Colonic mucosa (tissue), 4 donors: ENCODE data around the gene LARP4B. TPM values are rescaled to one million over a fixed set of nuclear protein-coding genes. Genes with fewer than 3 reads are reported as not detected.

Experiments used
- DNase-seq: peaks from one replicate; pipeline ENCODE4 v3.0.0-alpha.2; 2020
- H3K27ac ChIP-seq: fragments of 200-600 bp; one replicate; pipeline ENCODE4 v1.8.0; 2021
- H3K27me3 ChIP-seq: fragments of 200-600 bp; one replicate; pipeline ENCODE4 v1.8.0; 2021
- H3K36me3 ChIP-seq: fragments of 200-600 bp; one replicate; pipeline ENCODE4 v1.8.0; 2021
- H3K4me1 ChIP-seq: fragments of 200-600 bp; one replicate; pipeline ENCODE4 v1.8.0; 2021; ENCODE audit warnings: mild to moderate bottlenecking
- H3K4me3 ChIP-seq: fragments of 200-600 bp; one replicate; pipeline ENCODE4 v1.8.0; 2021
- H3K9ac ChIP-seq, 2 donors: one replicate each; pipeline ENCODE4 v1.7.0; 2013; ENCODE audit warnings: control low read depth in 2 of 2, low read depth in 2 of 2, low read length in 2 of 2
- H3K9me3 ChIP-seq: fragments of 200-600 bp; one replicate; pipeline ENCODE4 v1.8.0; 2021
- CTCF ChIP-seq: fragments of 200-600 bp; IDR thresholded peaks from one replicate; pipeline ENCODE4 v1.8.0; 2022; ENCODE audit warnings: antibody characterized with exemption, mild to moderate bottlenecking
- intact Hi-C: fragments of 100-400 bp; cut with DNase I; formaldehyde crosslinking; loops from one replicate; pipeline ENCODE4 v1.14.1; 2022
- total RNA-seq, 2 donors: library from RNA; stranded (reverse); fragmentation: NEBNext Ultra II Directional in 1 of 2; extraction: Animal tissue kit (Norgen Biotek cat#: 25700) in 1 of 2; gene quantifications; one replicate each; pipeline ENCODE4 v1.2.1, GENCODE V29; 2021
- donor health status: healthy.
- donor health status: DM: no; HTN: no; CAD: no.
- donor health status: DM: no; HTN: no; CAD: no.

Gene LARP4B
- total RNA-seq, 2 donors from 2014 or later, result 129 to 136 TPM

- H3K9ac ChIP-seq, result no peak overlapping the region
- intact Hi-C loops, result no loop called here
- H3K27me3 ChIP-seq, result no peaks in the 10 kb centered on the region
- no peak overlapping the region for H3K27ac ChIP-seq
- no peak for TF ChIP-seq CTCF
- no peak for DNase-seq
- no peaks in the 10 kb centered on the region for H3K36me3 ChIP-seq
- H3K4me3 ChIP-seq, result no peak overlapping the region
- H3K4me1 ChIP-seq, result no peaks in the 10 kb centered on the region
- H3K9me3 ChIP-seq, result no peaks in the 10 kb centered on the region
Measured at GRCh38 chr10:947881-948280, 16.4 kb upstream of the LARP4B start.

- Histone ChIP-seq H3K9ac (no peak overlapping the region), H3K9me3 (no peaks in the 10 kb centered on the region), H3K27ac (no peak overlapping the region), H3K27me3 (no peaks in the 10 kb centered on the region), H3K4me3 (no peak overlapping the region), H3K4me1 (no peaks in the 10 kb centered on the region), H3K36me3 (no peaks in the 10 kb centered on the region)
- DNase-seq, result no peak
- TF ChIP-seq CTCF, result no peak
- intact Hi-C loops, result no loop called here
Measured at GRCh38 chr10:947051-947450, 15.5 kb upstream of the LARP4B start.

- intact Hi-C loops, result no loop called here
- no peak for DNase-seq
- no peaks in the 10 kb centered on the region for H3K4me1 ChIP-seq
- H3K9ac ChIP-seq, result no peak overlapping the region
- TF ChIP-seq CTCF, result no peak
- H3K27me3 ChIP-seq, result no peaks in the 10 kb centered on the region
- no peak overlapping the region for H3K4me3 ChIP-seq
- H3K36me3 ChIP-seq, result no peaks in the 10 kb centered on the region
- no peak overlapping the region for H3K27ac ChIP-seq
- H3K9me3 ChIP-seq, result no peaks in the 10 kb centered on the region
Measured at GRCh38 chr10:945778-946177, 14.3 kb upstream of the LARP4B start.

GRCh38 chr10:944034-944831 lies 12.7 kb upstream of the LARP4B start:
- Histone ChIP-seq H3K27me3 (no peaks in the 10 kb centered on the region), H3K36me3 (no peaks in the 10 kb centered on the region), H3K4me3 (no peak overlapping the region), H3K4me1 (no peaks in the 10 kb centered on the region), H3K9ac (no peak overlapping the region), H3K9me3 (no peaks in the 10 kb centered on the region), H3K27ac (peak overlapping the region; percentile 13)
- intact Hi-C loops, result no loop called here
- TF ChIP-seq CTCF, result no peak
- DNase-seq, result no peak

GRCh38 chr10:943334-944033 lies 12.0 kb upstream of the LARP4B start:
- no peaks in the 10 kb centered on the region for H3K36me3 ChIP-seq
- no peak overlapping the region for H3K9ac ChIP-seq
- no peak overlapping the region for H3K4me3 ChIP-seq
- no peaks in the 10 kb centered on the region for H3K4me1 ChIP-seq
- H3K9me3 ChIP-seq, result no peaks in the 10 kb centered on the region
- H3K27ac ChIP-seq, result no peak overlapping the region
- TF ChIP-seq CTCF, result no peak
- intact Hi-C loops, result no loop called here
- DNase-seq, result no peak
- H3K27me3 ChIP-seq, result no peaks in the 10 kb centered on the region
